Activated CD8-positive, alpha-beta T cell treated with anti-CD3 and anti-CD28 coated beads for 36 hours (primary cell): ENCODE measurements around the gene ROGDI. TPM values are rescaled to one million over a fixed set of nuclear protein-coding genes. Genes with fewer than 3 reads are reported as not detected.

Experiments
- ATAC-seq: fragments of 200-7000 bp; cut with Tn5 transposase; one replicate; pipeline ENCODE4 v1.10.0; 2021; ENCODE audit warnings: mild to moderate bottlenecking, moderate library complexity
- CTCF ChIA-PET: fragments of 350-600 bp; sonication (Branson Sonifier 250); formaldehyde crosslinking; loops from one replicate; lab custom pipeline; 2021; ENCODE audit warnings: antibody characterized with exemption; lab: Charles Lee
- POLR2A ChIA-PET: fragments of 350-600 bp; sonication (Branson Sonifier 250); formaldehyde crosslinking; loops from one replicate; lab custom pipeline; 2021; ENCODE audit warnings: antibody characterized with exemption; lab: Charles Lee
- DNase-seq: peaks from one replicate; pipeline ENCODE4 v3.0.0-alpha.2; 2020
- H3K27ac Mint-ChIP-seq: one replicate; pipeline ENCODE4 v1.8.0; 2021; ENCODE audit warnings: mild to moderate bottlenecking, mixed read lengths
- H3K27me3 Mint-ChIP-seq: one replicate; pipeline ENCODE4 v1.8.0; 2021; ENCODE audit warnings: mixed read lengths
- H3K36me3 Mint-ChIP-seq: one replicate; pipeline ENCODE4 v1.8.0; 2021; ENCODE audit warnings: low read depth, mixed read lengths
- H3K4me1 Mint-ChIP-seq: one replicate; pipeline ENCODE4 v1.8.0; 2021; ENCODE audit warnings: low read depth, mixed read lengths
- H3K4me3 Mint-ChIP-seq: one replicate; pipeline ENCODE4 v1.8.0; 2021; ENCODE audit warnings: mild to moderate bottlenecking, moderate library complexity, mixed read lengths
- H3K9me3 Mint-ChIP-seq: one replicate; pipeline ENCODE4 v1.8.0; 2021; ENCODE audit warnings: mixed read lengths
- CTCF ChIP-seq: fragments of 200-600 bp; IDR thresholded peaks from one replicate; pipeline ENCODE4 v1.8.0; 2022; ENCODE audit warnings: antibody characterized with exemption, mild to moderate bottlenecking
- intact Hi-C: fragments of 100-400 bp; cut with micrococcal nuclease; formaldehyde crosslinking; loops from one replicate; pipeline ENCODE4 v1.10.0; 2022
- total RNA-seq, 2 experiments: library from RNA; stranded (reverse); gene quantifications; one replicate each; pipeline ENCODE4 v1.2.3, GENCODE V29; 2021

Gene ROGDI
- total RNA-seq, 2 experiments from 2014 or later = 3.3 to 3.7 TPM

- intact Hi-C loops = no loop called here
- no peaks in the 10 kb centered on the region for H3K9me3 Mint-ChIP-seq
- ATAC-seq (no peak), DNase-seq (no peak)
- no peak overlapping the region for H3K4me3 Mint-ChIP-seq
- H3K27me3 Mint-ChIP-seq = no peaks in the 10 kb centered on the region
- no peak for TF ChIP-seq CTCF
- POLR2A ChIA-PET = interaction anchor here (0.6 to 2.7 kb wide), 3 partner anchors 14 to 263 kb away, joined by 4 to 10 read pairs (median 4); partner anchors contain the start of genes ANKS3 and DNAAF8
- H3K27ac Mint-ChIP-seq = peak overlapping the region; percentile 34
- CTCF ChIA-PET = no interaction called here
- H3K36me3 Mint-ChIP-seq = peaks cover 7% of the 10 kb centered on the region
- peaks cover 16% of the 10 kb centered on the region for H3K4me1 Mint-ChIP-seq
Measured at GRCh38 chr16:4748682-4749411, 53.6 kb downstream of the ROGDI start.

GRCh38 chr16:4747906-4748681 lies 54.3 kb downstream of the ROGDI start:
- Mint-ChIP-seq H3K9me3 (no peaks in the 10 kb centered on the region), H3K36me3 (peaks cover 3% of the 10 kb centered on the region), H3K27me3 (no peaks in the 10 kb centered on the region), H3K4me3 (no peak overlapping the region), H3K4me1 (peaks cover 22% of the 10 kb centered on the region), H3K27ac (peak overlapping the region; percentile 34)
- ATAC-seq (peak; percentile 40), DNase-seq (no peak)
- TF ChIP-seq CTCF = no peak
- POLR2A ChIA-PET = interaction anchor here (0.6 to 2.7 kb wide), 5 partner anchors 14 to 262 kb away, joined by 3 to 11 read pairs (median 10); partner anchors contain the start of genes ANKS3, CDIP1, DNAAF8 and ZNF500
- CTCF ChIA-PET = no interaction called here
- intact Hi-C loops = no loop called here

- Mint-ChIP-seq H3K4me3 (no peak overlapping the region), H3K4me1 (peaks cover 26% of the 10 kb centered on the region), H3K27me3 (no peaks in the 10 kb centered on the region), H3K9me3 (no peaks in the 10 kb centered on the region), H3K36me3 (peaks cover 3% of the 10 kb centered on the region), H3K27ac (peak overlapping the region; percentile 34)
- POLR2A ChIA-PET = interaction anchor here (1.1 to 2.7 kb wide), 5 partner anchors 11 to 209 kb away, joined by 3 to 11 read pairs (median 10); partner anchors contain the start of genes ANKS3, CDIP1, DNAAF8 and ZNF500
- ATAC-seq (peak; percentile 25), DNase-seq (no peak)
- TF ChIP-seq CTCF = no peak
- intact Hi-C loops = no loop called here
- CTCF ChIA-PET = no interaction called here
Measured at GRCh38 chr16:4746991-4747574, 55.4 kb downstream of the ROGDI start.

Other genes with a start within 250 kb of the ROGDI start
- under 1 TPM; 0.16 to 0.32 TPM for gene C16orf96, start 246.3 kb downstream of the ROGDI start, total RNA-seq
- gene UBALD1, start 187.7 kb downstream of the ROGDI start, total RNA-seq = 10 to 100 TPM; 12.2 to 13.4 TPM
- gene MGRN1, start 177.8 kb downstream of the ROGDI start, total RNA-seq = 10 to 100 TPM; 67.6 to 70.8 TPM
- 10 to 100 TPM; 22.3 to 25.6 TPM for gene NUDT16L1, start 109.1 kb downstream of the ROGDI start, total RNA-seq
- 10 to 100 TPM; 13.0 to 13.8 TPM for gene ANKS3, start 68.4 kb downstream of the ROGDI start, total RNA-seq
- under 1 TPM; 0.18 to 0.38 TPM for gene DNAAF8, start 68.1 kb downstream of the ROGDI start, total RNA-seq
- 10 to 100 TPM; 10.9 to 12.8 TPM for gene ZNF500, start 35.5 kb downstream of the ROGDI start, total RNA-seq
- not detected for gene SEPTIN12, start 14.3 kb downstream of the ROGDI start, total RNA-seq
- not detected for gene SMIM22, start 7.3 kb downstream of the ROGDI start, total RNA-seq
- 10 to 100 TPM; 63.7 to 64.8 TPM for gene GLYR1, start 44.7 kb upstream of the ROGDI start, total RNA-seq
- gene UBN1, start 44.8 kb upstream of the ROGDI start, total RNA-seq = 10 to 100 TPM; 25.4 to 25.6 TPM
- under 1 TPM in 1 of 2 experiments, not detected in 1; 0.05 TPM for gene PPL, start 134.5 kb upstream of the ROGDI start, total RNA-seq
- gene SEC14L5, start 155.7 kb upstream of the ROGDI start, total RNA-seq = under 1 TPM in 1 of 2 experiments, not detected in 1; 0.07 TPM
- gene NAGPA, start 231.3 kb upstream of the ROGDI start, total RNA-seq = 10 to 100 TPM; 10.1 to 11.3 TPM